Activated CD4-positive, alpha-beta T cell treated with anti-CD3 and anti-CD28 coated beads, Interleukin-2, amount 50 U/mL, for 16 hours (primary cell): Measurements from ENCODE around the gene CCDC183.
A peak's percentile ranks its signal among the peaks of the same experiment; 100 is the strongest.
"Not testable (repeated sequence)": the region's sequence is repeated elsewhere in the genome, so short reads cannot be mapped to it uniquely, and the experiment has no call there.

Experiments used
- DNase-seq: peaks from one replicate; pipeline ENCODE4 v3.0.0-alpha.2; 2020

The CCDC183 gene

GRCh38 chr9:136785565-136786355 lies 10.4 kb upstream of the CCDC183 start:
- DNase-seq, result not testable (repeated sequence)

- no peak for DNase-seq
Measured at GRCh38 chr9:136786451-136786850, 9.7 kb upstream of the CCDC183 start.

- not testable (repeated sequence) for DNase-seq
Measured at GRCh38 chr9:136786983-136787382, 9.2 kb upstream of the CCDC183 start.

GRCh38 chr9:136787690-136788400 lies 8.3 kb upstream of the CCDC183 start:
- peak; percentile 85 for DNase-seq

GRCh38 chr9:136788644-136789522 lies 7.3 kb upstream of the CCDC183 start:
- not testable (repeated sequence) for DNase-seq

GRCh38 chr9:136789523-136789937 lies 6.6 kb upstream of the CCDC183 start:
- no peak for DNase-seq

- peak; percentile 100 for DNase-seq
Measured at GRCh38 chr9:136790640-136791515, 5.3 kb upstream of the CCDC183 start, which contains the start of gene TMEM141. TSS of gene TMEM141 (plus strand) at chr9:136791344. CDS start at chr9:136791371, 27 bp downstream.

GRCh38 chr9:136791516-136792276 lies 4.4 kb upstream of the CCDC183 start:
- DNase-seq, result peak; percentile 72

GRCh38 chr9:136792321-136793085 lies 3.6 kb upstream of the CCDC183 start:
- DNase-seq, result no peak

- no peak for DNase-seq
Measured at GRCh38 chr9:136793086-136793946, 2.8 kb upstream of the CCDC183 start.

- DNase-seq, result no peak
Measured at GRCh38 chr9:136794281-136794999, 1.7 kb upstream of the CCDC183 start.

GRCh38 chr9:136795000-136795348 lies 1.2 kb upstream of the CCDC183 start:
- no peak for DNase-seq

GRCh38 chr9:136796775-136797347 lies 723 bp downstream of the CCDC183 start:
- not testable (repeated sequence) for DNase-seq

- DNase-seq, result no peak
Measured at GRCh38 chr9:136798708-136799078, 2.6 kb downstream of the CCDC183 start.

- DNase-seq, result no peak
Measured at GRCh38 chr9:136799079-136799853, 3.1 kb downstream of the CCDC183 start.

GRCh38 chr9:136799854-136800657 lies 3.9 kb downstream of the CCDC183 start:
- peak; percentile 84 for DNase-seq

GRCh38 chr9:136802321-136802720 lies 6.2 kb downstream of the CCDC183 start:
- no peak for DNase-seq
